ENCODE data around the gene C1orf105. TPM values are rescaled to one million over a fixed set of nuclear protein-coding genes. Genes with fewer than 3 reads are reported as not detected.

Gene C1orf105
- polyA plus RNA-seq, 1 donor (not counting 4 experiments of a cell fraction or from before 2014, with no cell fraction given): not detected

- H3K9me3 ChIP-seq (ENCODE audit: control insufficient read depth, low read depth, low read length): no peaks in the 10 kb centered on the region
- no peak for TF ChIP-seq CTCF (optimal IDR thresholded peaks at IDR 0.05 in 1 of 3, IDR thresholded peaks at IDR 0.05 in 1 of 3, conservative IDR thresholded peaks at IDR 0.05 in 1 of 3; ENCODE audit: extremely low read depth in 1 of 3, insufficient read depth in 2 of 3, low read length in 3 of 3)
- TF ChIP-seq EZH2 (IDR thresholded peaks at IDR 0.05; ENCODE audit: low read length): no peak
- no peaks in the 10 kb centered on the region for H4K20me1 ChIP-seq (ENCODE audit: control insufficient read depth, extremely low read depth, insufficient read depth, low read length)
- no peaks in the 10 kb centered on the region for H3K36me3 ChIP-seq (ENCODE audit: control insufficient read depth in 2 of 2, extremely low read depth in 1 of 2, insufficient read depth in 2 of 2, low read length in 2 of 2)
- no peak overlapping the region for H3K4me2 ChIP-seq (ENCODE audit: control insufficient read depth, extremely low read depth, insufficient read depth, low read depth, low read length)
- DNase-seq (ENCODE audit: low read depth, low spot score): no peak
- no peak for FAIRE-seq
- H2AFZ ChIP-seq (ENCODE audit: control insufficient read depth, low read length): no peak overlapping the region
- no peaks in the 10 kb centered on the region for H3K9me1 ChIP-seq (ENCODE audit: control insufficient read depth, extremely low read depth, insufficient read depth, low read length)
- no peak overlapping the region for H3K9ac ChIP-seq (ENCODE audit: control insufficient read depth, extremely low read depth, insufficient read depth, low read length)
- H3K4me1 ChIP-seq (ENCODE audit: control insufficient read depth, extremely low read depth, insufficient read depth, low read length): peaks cover 15% of the 10 kb centered on the region
- no peaks in the 10 kb centered on the region for H3K27me3 ChIP-seq (ENCODE audit: control insufficient read depth, extremely low read depth, insufficient read depth, low read length)
- H3K27ac ChIP-seq (ENCODE audit: control insufficient read depth, insufficient read depth, low read length): no peak overlapping the region
- H3K79me2 ChIP-seq (ENCODE audit: control insufficient read depth, insufficient read depth, low read length): no peaks in the 10 kb centered on the region
- dilution Hi-C loops (cut with MboI; ENCODE audit: extremely low pct_ligation_motif_present, low sequenced_read_pairs): no loop called here
- H3K4me3 ChIP-seq (ENCODE audit: control insufficient read depth in 2 of 3, extremely low read depth in 1 of 3, insufficient read depth in 2 of 3, low read depth in 1 of 3, low read length in 3 of 3): no peak overlapping the region
These were observed 19.0 kb upstream of the C1orf105 start for GRCh38 chr1:172401477-172401876.

DNA sequence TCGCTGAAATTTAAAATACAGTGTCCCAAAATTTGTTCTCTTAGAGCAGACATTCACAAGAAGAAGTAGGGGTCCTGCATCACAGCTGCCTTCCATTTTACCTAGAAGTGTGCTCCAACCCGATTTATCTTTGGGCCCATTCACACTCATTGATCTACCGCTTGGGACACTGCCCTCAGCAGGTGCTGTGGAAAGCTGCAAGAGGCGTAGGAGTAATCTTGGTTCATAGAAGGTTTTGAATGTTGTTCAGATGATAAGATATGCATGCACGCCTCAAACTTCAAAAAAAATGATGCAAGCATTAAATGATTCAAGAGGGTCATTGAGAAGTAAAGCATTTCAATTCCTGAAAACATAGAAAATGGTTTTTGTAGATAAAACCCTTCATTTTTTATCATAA, 18.6 kb upstream of the C1orf105 start:
- no peaks in the 10 kb centered on the region for H3K36me3 ChIP-seq (ENCODE audit: control insufficient read depth in 2 of 2, extremely low read depth in 1 of 2, insufficient read depth in 2 of 2, low read length in 2 of 2)
- no peaks in the 10 kb centered on the region for H3K9me3 ChIP-seq (ENCODE audit: control insufficient read depth, low read depth, low read length)
- FAIRE-seq (no peak), DNase-seq (ENCODE audit: low read depth, low spot score) (no peak)
- peaks cover 15% of the 10 kb centered on the region for H3K4me1 ChIP-seq (ENCODE audit: control insufficient read depth, extremely low read depth, insufficient read depth, low read length)
- H3K79me2 ChIP-seq (ENCODE audit: control insufficient read depth, insufficient read depth, low read length): no peaks in the 10 kb centered on the region
- H3K27ac ChIP-seq (ENCODE audit: control insufficient read depth, insufficient read depth, low read length): no peak overlapping the region
- H3K9me1 ChIP-seq (ENCODE audit: control insufficient read depth, extremely low read depth, insufficient read depth, low read length): no peaks in the 10 kb centered on the region
- peak in 2 of 3 experiments; percentile 27 to 29 for TF ChIP-seq CTCF (optimal IDR thresholded peaks at IDR 0.05 in 1 of 3, IDR thresholded peaks at IDR 0.05 in 1 of 3, conservative IDR thresholded peaks at IDR 0.05 in 1 of 3; ENCODE audit: extremely low read depth in 1 of 3, insufficient read depth in 2 of 3, low read length in 3 of 3)
- no peak for TF ChIP-seq EZH2 (IDR thresholded peaks at IDR 0.05; ENCODE audit: low read length)
- no peak overlapping the region for H3K9ac ChIP-seq (ENCODE audit: control insufficient read depth, extremely low read depth, insufficient read depth, low read length)
- no peaks in the 10 kb centered on the region for H3K27me3 ChIP-seq (ENCODE audit: control insufficient read depth, extremely low read depth, insufficient read depth, low read length)
- H4K20me1 ChIP-seq (ENCODE audit: control insufficient read depth, extremely low read depth, insufficient read depth, low read length): no peaks in the 10 kb centered on the region
- dilution Hi-C loops (cut with MboI; ENCODE audit: extremely low pct_ligation_motif_present, low sequenced_read_pairs): no loop called here
- no peak overlapping the region for H3K4me2 ChIP-seq (ENCODE audit: control insufficient read depth, extremely low read depth, insufficient read depth, low read depth, low read length)
- no peak overlapping the region for H3K4me3 ChIP-seq (ENCODE audit: control insufficient read depth in 2 of 3, extremely low read depth in 1 of 3, insufficient read depth in 2 of 3, low read depth in 1 of 3, low read length in 3 of 3)
- H2AFZ ChIP-seq (ENCODE audit: control insufficient read depth, low read length): no peak overlapping the region

Data from keratinocyte (primary cell).